DND-41 (cell line): ENCODE data around the gene TLE4.

Experiments used
- EZH2 ChIP-seq: IDR thresholded peaks from 3 replicates; pipeline ENCODE4 v1.6.1; 2012; ENCODE audit warnings: borderline replicate concordance, low read depth, mild to moderate bottlenecking, moderate library complexity, low read length, inconsistent platforms; ENCODE audit not compliant: severe bottlenecking
- TF ChIP-seq, protein P1 (sequence below): IDR thresholded peaks from 2 replicates; pipeline ENCODE4 v1.5.1; 2012; ENCODE audit warnings: borderline replicate concordance, low read length, moderate library complexity, mild to moderate bottlenecking; ENCODE audit not compliant: poor library complexity, severe bottlenecking; ENCODE audit errors: extremely low read depth

DNA sequence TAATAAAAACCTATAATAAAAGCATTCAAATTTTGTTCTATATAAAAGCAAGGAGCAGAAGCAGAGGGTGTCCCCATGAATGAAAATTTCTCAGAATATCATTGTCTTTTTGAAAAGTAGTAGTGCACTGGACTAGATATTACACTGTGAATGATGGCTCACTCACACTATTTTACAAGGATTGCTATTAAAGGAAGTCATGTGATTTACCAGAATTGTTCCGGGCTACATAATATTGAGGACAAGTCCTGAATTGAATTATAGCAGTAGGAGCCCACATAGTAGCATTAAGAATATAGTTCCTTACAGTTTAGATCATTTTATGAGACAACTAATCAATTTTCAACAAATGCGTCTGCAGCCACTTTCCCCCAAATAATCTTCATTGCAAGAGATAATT, 7.7 kb upstream of the TLE4 start:
- TF ChIP-seq, protein P1, sequence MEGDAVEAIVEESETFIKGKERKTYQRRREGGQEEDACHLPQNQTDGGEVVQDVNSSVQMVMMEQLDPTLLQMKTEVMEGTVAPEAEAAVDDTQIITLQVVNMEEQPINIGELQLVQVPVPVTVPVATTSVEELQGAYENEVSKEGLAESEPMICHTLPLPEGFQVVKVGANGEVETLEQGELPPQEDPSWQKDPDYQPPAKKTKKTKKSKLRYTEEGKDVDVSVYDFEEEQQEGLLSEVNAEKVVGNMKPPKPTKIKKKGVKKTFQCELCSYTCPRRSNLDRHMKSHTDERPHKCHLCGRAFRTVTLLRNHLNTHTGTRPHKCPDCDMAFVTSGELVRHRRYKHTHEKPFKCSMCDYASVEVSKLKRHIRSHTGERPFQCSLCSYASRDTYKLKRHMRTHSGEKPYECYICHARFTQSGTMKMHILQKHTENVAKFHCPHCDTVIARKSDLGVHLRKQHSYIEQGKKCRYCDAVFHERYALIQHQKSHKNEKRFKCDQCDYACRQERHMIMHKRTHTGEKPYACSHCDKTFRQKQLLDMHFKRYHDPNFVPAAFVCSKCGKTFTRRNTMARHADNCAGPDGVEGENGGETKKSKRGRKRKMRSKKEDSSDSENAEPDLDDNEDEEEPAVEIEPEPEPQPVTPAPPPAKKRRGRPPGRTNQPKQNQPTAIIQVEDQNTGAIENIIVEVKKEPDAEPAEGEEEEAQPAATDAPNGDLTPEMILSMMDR, result no peak
- TF ChIP-seq EZH2, result no peak
